HG03457 (cell line): Measurements from ENCODE around the gene FADS6.

Source experiments
- ATAC-seq: cut with Tn5 transposase; IDR thresholded peaks from one replicate; pipeline ENCODE4 v1.9.1; 2021; ENCODE audit warnings: moderate number of reproducible peaks; ENCODE audit not compliant: unreplicated experiment

The FADS6 gene

GRCh38 chr17:74892974-74893911 lies at the start of gene FADS6:
FADS6 (minus strand) TSS chr17:74893633; CDS start chr17:74893595, 38 bp downstream.
- ATAC-seq, result no peak

- no peak for ATAC-seq
Observed at GRCh38 chr17:74941128-74941725, 47.8 kb upstream of the FADS6 start.

GRCh38 chr17:74939534-74939933 lies 46.1 kb upstream of the FADS6 start:
- no peak for ATAC-seq

GRCh38 chr17:74938194-74938950 lies 44.9 kb upstream of the FADS6 start:
- ATAC-seq, result no peak

GRCh38 chr17:74937064-74938051 lies 43.9 kb upstream of the FADS6 start:
- no peak for ATAC-seq

- ATAC-seq, result no peak
Observed at GRCh38 chr17:74936470-74936799, 43.0 kb upstream of the FADS6 start.

GRCh38 chr17:74935585-74936469 lies 42.4 kb upstream of the FADS6 start, which contains the start of gene OTOP3:
OTOP3 (plus strand) TSS chr17:74935898; CDS start chr17:74935922, 24 bp downstream.
- no peak for ATAC-seq

GRCh38 chr17:74935048-74935447 lies 41.6 kb upstream of the FADS6 start:
- ATAC-seq, result no peak

GRCh38 chr17:74930535-74931036 lies 37.2 kb upstream of the FADS6 start:
- no peak for ATAC-seq

GRCh38 chr17:74928786-74929185 lies 35.4 kb upstream of the FADS6 start:
- ATAC-seq, result no peak

GRCh38 chr17:74925242-74925641 lies 31.8 kb upstream of the FADS6 start:
- no peak for ATAC-seq

- ATAC-seq, result no peak
Observed at GRCh38 chr17:74924250-74924948, 31.0 kb upstream of the FADS6 start, which contains the start of gene OTOP2. OTOP2 (plus strand) TSS chr17:74924273; CDS start chr17:74924633, 360 bp downstream.

GRCh38 chr17:74923538-74924249 lies 30.3 kb upstream of the FADS6 start:
- ATAC-seq, result no peak

- ATAC-seq, result no peak
Observed at GRCh38 chr17:74922694-74923537, 29.5 kb upstream of the FADS6 start, which contains the start of gene USH1G. USH1G (minus strand) TSS chr17:74923255; CDS start chr17:74923073, 182 bp downstream.

GRCh38 chr17:74922172-74922571 lies 28.7 kb upstream of the FADS6 start:
- ATAC-seq, result no peak

- no peak for ATAC-seq
Observed at GRCh38 chr17:74921769-74922168, 28.3 kb upstream of the FADS6 start.
